Measurements from ENCODE around the gene SF3B1.

DNA sequence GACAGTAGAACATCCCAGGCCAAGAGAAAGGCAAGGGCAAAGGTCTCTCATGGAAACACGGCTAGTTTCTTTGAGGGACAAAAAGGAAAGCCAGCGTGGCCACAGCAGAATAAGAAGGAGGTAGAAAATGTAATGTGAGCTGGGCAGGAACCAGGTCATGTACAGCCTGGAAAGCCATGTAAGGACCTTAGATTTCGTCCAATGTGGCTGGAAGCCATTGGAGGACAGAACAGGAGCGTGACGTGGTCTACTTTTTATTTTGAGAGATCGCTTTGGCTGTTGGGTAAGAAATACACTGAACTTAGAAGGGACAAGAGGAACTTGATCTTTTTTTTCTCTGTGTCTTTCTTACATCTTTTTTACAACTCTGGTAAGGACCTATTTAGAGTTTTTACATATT, 66.4 kb downstream of the SF3B1 start:
- TF ChIP-seq, protein P1, sequence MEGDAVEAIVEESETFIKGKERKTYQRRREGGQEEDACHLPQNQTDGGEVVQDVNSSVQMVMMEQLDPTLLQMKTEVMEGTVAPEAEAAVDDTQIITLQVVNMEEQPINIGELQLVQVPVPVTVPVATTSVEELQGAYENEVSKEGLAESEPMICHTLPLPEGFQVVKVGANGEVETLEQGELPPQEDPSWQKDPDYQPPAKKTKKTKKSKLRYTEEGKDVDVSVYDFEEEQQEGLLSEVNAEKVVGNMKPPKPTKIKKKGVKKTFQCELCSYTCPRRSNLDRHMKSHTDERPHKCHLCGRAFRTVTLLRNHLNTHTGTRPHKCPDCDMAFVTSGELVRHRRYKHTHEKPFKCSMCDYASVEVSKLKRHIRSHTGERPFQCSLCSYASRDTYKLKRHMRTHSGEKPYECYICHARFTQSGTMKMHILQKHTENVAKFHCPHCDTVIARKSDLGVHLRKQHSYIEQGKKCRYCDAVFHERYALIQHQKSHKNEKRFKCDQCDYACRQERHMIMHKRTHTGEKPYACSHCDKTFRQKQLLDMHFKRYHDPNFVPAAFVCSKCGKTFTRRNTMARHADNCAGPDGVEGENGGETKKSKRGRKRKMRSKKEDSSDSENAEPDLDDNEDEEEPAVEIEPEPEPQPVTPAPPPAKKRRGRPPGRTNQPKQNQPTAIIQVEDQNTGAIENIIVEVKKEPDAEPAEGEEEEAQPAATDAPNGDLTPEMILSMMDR (conservative IDR thresholded peaks at IDR 0.05) = no peak
- no peak for TF ChIP-seq EZH2 (IDR thresholded peaks at IDR 0.05; ENCODE audit: low read depth)
